ENCODE data around the gene FKBP3. TPM values are rescaled to one million over a fixed set of nuclear protein-coding genes. Genes with fewer than 3 reads are reported as not detected.

The FKBP3 gene
- total and polyA plus RNA-seq, 2 donors (not counting 3 experiments of a cell fraction or from before 2014, with no cell fraction given) = 23.2 to 92.9 TPM

GRCh38 chr14:45095143-45095542 is 39.1 kb downstream of the FKBP3 start:
- dilution Hi-C loops (cut with MboI; ENCODE audit: extremely low pct_ligation_motif_present, low sequenced_read_pairs) (no loop called here), intact Hi-C loops (cut with micrococcal nuclease) (no loop called here)
- peaks cover 11% of the 10 kb centered on the region for H3K4me1 ChIP-seq (ENCODE audit: control insufficient read depth, extremely low read depth, insufficient read depth, low read length)
- H4K20me1 ChIP-seq (replicated peaks; ENCODE audit: control insufficient read depth, extremely low read depth, insufficient read depth, low read length) = no peaks in the 10 kb centered on the region
- H3K9me1 ChIP-seq (replicated peaks; ENCODE audit: control insufficient read depth, extremely low read depth, insufficient read depth, low read length) = no peaks in the 10 kb centered on the region
- DNase-seq (ENCODE audit: low read depth, low spot score) (no peak), FAIRE-seq (no peak)
- no peaks in the 10 kb centered on the region for H3K9me3 ChIP-seq (replicated peaks; ENCODE audit: control insufficient read depth, insufficient read depth, low read length)
- BruUV-seq (replicated peaks) = no TSS peak
- no peak overlapping the region for H3K27ac ChIP-seq (ENCODE audit: insufficient read depth, low read depth, low read length)
- ChIA-PET CTCF (interaction anchor here (1.1 kb wide), 1 partner anchor 13 kb away, joined by 3 read pairs; no protein-coding TSS in a partner anchor), POLR2A (no interaction called here)
- no peak overlapping the region for H3K4me2 ChIP-seq (ENCODE audit: insufficient read depth, low read length)
- no peak overlapping the region for H3K9ac ChIP-seq (replicated peaks; ENCODE audit: extremely low read depth, insufficient read depth, low read length)
- TF ChIP-seq, protein P1, sequence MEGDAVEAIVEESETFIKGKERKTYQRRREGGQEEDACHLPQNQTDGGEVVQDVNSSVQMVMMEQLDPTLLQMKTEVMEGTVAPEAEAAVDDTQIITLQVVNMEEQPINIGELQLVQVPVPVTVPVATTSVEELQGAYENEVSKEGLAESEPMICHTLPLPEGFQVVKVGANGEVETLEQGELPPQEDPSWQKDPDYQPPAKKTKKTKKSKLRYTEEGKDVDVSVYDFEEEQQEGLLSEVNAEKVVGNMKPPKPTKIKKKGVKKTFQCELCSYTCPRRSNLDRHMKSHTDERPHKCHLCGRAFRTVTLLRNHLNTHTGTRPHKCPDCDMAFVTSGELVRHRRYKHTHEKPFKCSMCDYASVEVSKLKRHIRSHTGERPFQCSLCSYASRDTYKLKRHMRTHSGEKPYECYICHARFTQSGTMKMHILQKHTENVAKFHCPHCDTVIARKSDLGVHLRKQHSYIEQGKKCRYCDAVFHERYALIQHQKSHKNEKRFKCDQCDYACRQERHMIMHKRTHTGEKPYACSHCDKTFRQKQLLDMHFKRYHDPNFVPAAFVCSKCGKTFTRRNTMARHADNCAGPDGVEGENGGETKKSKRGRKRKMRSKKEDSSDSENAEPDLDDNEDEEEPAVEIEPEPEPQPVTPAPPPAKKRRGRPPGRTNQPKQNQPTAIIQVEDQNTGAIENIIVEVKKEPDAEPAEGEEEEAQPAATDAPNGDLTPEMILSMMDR (IDR thresholded peaks at IDR 0.05; ENCODE audit: extremely low read depth in 1 of 2, insufficient read depth in 1 of 2, low read depth in 1 of 2, low read length in 2 of 2) = no peak
- no peak for TF ChIP-seq GATA2 (IDR thresholded peaks at IDR 0.05; ENCODE audit: insufficient read depth, insufficient read length, low read depth, low read length)
- TF ChIP-seq FOS (IDR thresholded peaks at IDR 0.05; ENCODE audit: borderline replicate concordance, insufficient read depth, low read length) = no peak
- TF ChIP-seq JUN (IDR thresholded peaks at IDR 0.05; ENCODE audit: borderline replicate concordance, insufficient read depth, insufficient read length, low read depth) = no peak
- no peak for TF ChIP-seq POLR2AphosphoS5 (IDR thresholded peaks at IDR 0.05; ENCODE audit: insufficient read depth, low read depth, low read length)
- TF ChIP-seq EZH2 (IDR thresholded peaks at IDR 0.05; ENCODE audit: borderline replicate concordance, low read depth, low read length, severe bottlenecking) = no peak
- TF ChIP-seq MYC (IDR thresholded peaks at IDR 0.05; ENCODE audit: low read depth, low read length) = no peak
- TF ChIP-seq, protein P2, sequence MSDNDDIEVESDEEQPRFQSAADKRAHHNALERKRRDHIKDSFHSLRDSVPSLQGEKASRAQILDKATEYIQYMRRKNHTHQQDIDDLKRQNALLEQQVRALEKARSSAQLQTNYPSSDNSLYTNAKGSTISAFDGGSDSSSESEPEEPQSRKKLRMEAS (IDR thresholded peaks at IDR 0.05; ENCODE audit: insufficient read depth, insufficient read length) = no peak
- no peak for TF ChIP-seq POLR2A (IDR thresholded peaks at IDR 0.05; ENCODE audit: low read depth, low read length)
- H2AFZ ChIP-seq (ENCODE audit: low read depth, low read length) = no peak overlapping the region
- H3K27me3 ChIP-seq (ENCODE audit: control insufficient read depth in 2 of 2, insufficient read depth in 2 of 2, low read length in 2 of 2) = no peaks in the 10 kb centered on the region
- H3K36me3 ChIP-seq (ENCODE audit: control insufficient read depth in 2 of 2, extremely low read depth in 1 of 2, insufficient read depth in 2 of 2, low read length in 2 of 2) = peaks cover 4 to 10% of the 10 kb centered on the region in 2 experiments
- no peak overlapping the region for H3K4me3 ChIP-seq (replicated peaks in 1 of 3; ENCODE audit: insufficient read depth in 1 of 3, low read depth in 1 of 3, low read length in 3 of 3)
- peaks cover 57% of the 10 kb centered on the region for H3K79me2 ChIP-seq (ENCODE audit: control insufficient read depth, insufficient read depth, low read length)

All from endothelial cell of umbilical vein (primary cell).